ENCODE data around the gene PSMB3.
"Not testable (repeated sequence)": the region's sequence is repeated elsewhere in the genome, so short reads cannot be mapped to it uniquely, and the experiment has no call there.

Gene PSMB3

DNA sequence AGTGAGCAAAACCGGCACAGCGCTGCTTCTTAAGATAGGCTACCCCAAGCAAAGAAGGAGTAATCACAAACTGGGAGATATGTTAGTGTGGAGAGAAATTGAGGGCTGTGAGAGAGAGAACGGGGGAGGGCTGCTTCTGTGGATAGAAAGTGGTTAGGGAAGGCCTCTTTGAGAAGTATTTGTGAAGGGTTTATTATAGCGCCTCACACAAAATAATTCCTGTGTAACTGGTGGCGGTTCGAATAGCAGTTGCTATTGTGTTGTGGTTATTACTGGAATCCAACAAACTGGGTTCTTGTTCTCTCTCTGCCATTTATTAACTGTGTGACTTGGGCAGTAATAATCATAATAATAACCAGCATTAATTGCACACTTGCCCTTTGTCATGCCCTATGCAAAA, 31.6 kb upstream of the PSMB3 start:
- Mint-ChIP-seq H3K9me3 (no peaks in the 10 kb centered on the region), H3K4me1 (peaks cover 30% of the 10 kb centered on the region)

DNA sequence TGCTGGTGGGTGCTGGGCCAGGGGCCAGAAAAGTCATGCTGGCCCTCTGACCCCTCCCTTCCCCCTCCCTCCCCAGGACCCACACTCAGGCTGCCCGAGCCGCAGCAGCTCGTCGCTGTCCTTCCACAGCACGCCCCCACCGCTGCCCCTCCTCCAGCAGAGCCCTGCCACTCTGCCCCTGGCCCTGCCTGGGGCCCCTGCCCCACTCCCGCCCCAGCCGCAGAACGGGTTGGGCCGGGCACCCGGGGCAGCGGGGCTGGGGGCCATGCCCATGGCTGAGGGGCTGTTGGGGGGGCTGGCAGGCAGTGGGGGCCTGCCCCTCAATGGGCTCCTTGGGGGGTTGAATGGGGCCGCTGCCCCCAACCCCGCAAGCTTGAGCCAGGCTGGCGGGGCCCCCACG, 30.7 kb upstream of the PSMB3 start:
- peaks cover 35% of the 10 kb centered on the region for H3K36me3 Mint-ChIP-seq (ENCODE audit: low read depth)
- peaks cover 28% of the 10 kb centered on the region for H3K4me1 Mint-ChIP-seq
- no peaks in the 10 kb centered on the region for H3K9me3 Mint-ChIP-seq
- H3K4me3 Mint-ChIP-seq: no peak overlapping the region
- H3K27ac Mint-ChIP-seq: no peak overlapping the region
- H3K27me3 Mint-ChIP-seq (ENCODE audit: low read depth): no peaks in the 10 kb centered on the region
- TF ChIP-seq, protein P1, sequence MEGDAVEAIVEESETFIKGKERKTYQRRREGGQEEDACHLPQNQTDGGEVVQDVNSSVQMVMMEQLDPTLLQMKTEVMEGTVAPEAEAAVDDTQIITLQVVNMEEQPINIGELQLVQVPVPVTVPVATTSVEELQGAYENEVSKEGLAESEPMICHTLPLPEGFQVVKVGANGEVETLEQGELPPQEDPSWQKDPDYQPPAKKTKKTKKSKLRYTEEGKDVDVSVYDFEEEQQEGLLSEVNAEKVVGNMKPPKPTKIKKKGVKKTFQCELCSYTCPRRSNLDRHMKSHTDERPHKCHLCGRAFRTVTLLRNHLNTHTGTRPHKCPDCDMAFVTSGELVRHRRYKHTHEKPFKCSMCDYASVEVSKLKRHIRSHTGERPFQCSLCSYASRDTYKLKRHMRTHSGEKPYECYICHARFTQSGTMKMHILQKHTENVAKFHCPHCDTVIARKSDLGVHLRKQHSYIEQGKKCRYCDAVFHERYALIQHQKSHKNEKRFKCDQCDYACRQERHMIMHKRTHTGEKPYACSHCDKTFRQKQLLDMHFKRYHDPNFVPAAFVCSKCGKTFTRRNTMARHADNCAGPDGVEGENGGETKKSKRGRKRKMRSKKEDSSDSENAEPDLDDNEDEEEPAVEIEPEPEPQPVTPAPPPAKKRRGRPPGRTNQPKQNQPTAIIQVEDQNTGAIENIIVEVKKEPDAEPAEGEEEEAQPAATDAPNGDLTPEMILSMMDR (IDR thresholded peaks at IDR 0.05; ENCODE audit: unreplicated experiment in 3 of 3): no peak

More for the DNA sequence above, 31.6 kb upstream of the PSMB3 start:
- H3K27ac Mint-ChIP-seq: no peak overlapping the region
- H3K4me3 Mint-ChIP-seq: no peak overlapping the region
- peaks cover 39% of the 10 kb centered on the region for H3K36me3 Mint-ChIP-seq (ENCODE audit: low read depth)
- TF ChIP-seq, protein P1 (IDR thresholded peaks at IDR 0.05; ENCODE audit: unreplicated experiment in 3 of 3): no peak
- no peaks in the 10 kb centered on the region for H3K27me3 Mint-ChIP-seq (ENCODE audit: low read depth)

DNA sequence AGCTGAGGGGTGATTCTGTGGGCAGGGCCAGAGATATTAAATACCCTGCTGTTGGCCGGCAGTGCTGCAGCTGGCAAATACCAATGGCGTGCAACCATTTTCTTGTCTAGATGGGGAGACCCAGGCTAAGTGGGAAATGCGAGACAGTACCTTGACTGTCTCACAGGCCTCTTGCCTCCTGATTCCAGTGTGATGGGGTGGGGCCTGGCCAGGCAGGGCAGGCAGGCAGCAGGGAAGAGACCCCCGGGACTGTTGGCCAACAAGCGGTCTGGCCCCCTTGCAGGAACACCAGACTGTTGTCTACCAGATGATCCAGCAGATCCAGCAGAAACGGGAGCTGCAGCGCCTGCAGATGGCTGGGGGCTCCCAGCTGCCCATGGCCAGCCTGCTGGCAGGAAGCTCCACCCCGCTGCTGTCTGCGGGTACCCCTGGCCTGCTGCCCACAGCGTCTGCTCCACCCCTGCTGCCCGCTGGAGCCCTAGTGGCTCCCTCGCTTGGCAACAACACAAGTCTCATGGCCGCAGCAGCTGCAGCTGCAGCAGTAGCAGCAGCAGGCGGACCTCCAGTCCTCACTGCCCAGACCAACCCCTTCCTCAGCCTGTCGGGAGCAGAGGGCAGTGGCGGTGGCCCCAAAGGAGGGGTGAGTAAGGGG, 28.1 kb upstream of the PSMB3 start:
- Mint-ChIP-seq H3K9me3 (no peaks in the 10 kb centered on the region), H3K27me3 (ENCODE audit: low read depth) (no peaks in the 10 kb centered on the region), H3K27ac (peak overlapping the region in 2 of 3 experiments; percentile 69 to 70), H3K36me3 (ENCODE audit: low read depth) (peaks cover 29% of the 10 kb centered on the region), H3K4me1 (peaks cover 26% of the 10 kb centered on the region), H3K4me3 (peak overlapping the region in 2 of 3 experiments; percentile 28 to 53)
- TF ChIP-seq, protein P1 (IDR thresholded peaks at IDR 0.05; ENCODE audit: unreplicated experiment in 3 of 3): no peak

DNA sequence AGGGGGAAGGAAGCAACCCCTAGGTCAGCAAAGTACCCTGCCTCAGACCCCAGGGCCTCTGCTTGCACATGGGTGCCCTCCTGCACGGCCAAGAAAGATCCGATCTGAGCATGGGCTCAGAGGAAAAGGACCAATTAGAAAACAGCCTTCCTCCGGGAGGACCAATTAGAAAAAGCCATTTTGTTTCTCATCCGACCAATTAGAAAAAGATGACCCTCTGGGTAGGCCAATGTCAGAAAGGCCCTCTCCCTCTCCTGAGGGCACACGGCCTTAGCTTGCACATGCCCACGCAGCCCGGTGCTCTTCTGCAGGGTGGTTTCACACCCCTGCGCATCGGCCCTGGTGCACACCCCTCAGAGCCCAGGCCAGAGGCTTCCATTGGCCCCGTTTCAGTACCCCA, 27.5 kb upstream of the PSMB3 start:
- Mint-ChIP-seq H3K4me1 (peaks cover 28% of the 10 kb centered on the region), H3K36me3 (ENCODE audit: low read depth) (peaks cover 29% of the 10 kb centered on the region), H3K4me3 (no peak overlapping the region), H3K27ac (no peak overlapping the region), H3K27me3 (ENCODE audit: low read depth) (no peaks in the 10 kb centered on the region), H3K9me3 (no peaks in the 10 kb centered on the region)
- TF ChIP-seq, protein P1 (IDR thresholded peaks at IDR 0.05; ENCODE audit: unreplicated experiment in 3 of 3): no peak

DNA sequence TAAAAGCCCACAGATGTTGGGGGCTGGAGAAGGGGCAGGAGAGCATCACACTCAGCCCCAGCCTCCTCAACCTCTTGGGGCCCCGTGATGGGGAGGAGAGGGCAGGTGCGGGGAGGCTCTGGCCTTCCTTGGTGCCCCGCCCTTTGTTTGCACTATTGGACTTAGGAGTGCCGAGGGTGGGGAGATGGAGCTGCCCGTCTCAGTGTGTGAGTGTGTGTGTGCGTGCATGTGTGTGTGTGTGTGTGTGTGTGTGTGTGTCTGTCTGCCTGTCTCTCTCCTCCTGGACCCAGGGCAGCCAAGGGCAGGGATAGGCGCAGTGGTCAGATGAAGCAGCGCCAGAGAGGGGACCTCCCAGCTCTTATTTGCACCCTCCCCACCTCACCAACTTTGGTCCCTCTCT, 26.4 kb upstream of the PSMB3 start:
- Mint-ChIP-seq H3K4me1 (peaks cover 30% of the 10 kb centered on the region), H3K4me3 (peak overlapping the region in 1 of 3 experiments; percentile 17), H3K36me3 (ENCODE audit: low read depth) (peaks cover 23% of the 10 kb centered on the region)
- H3K9me3 Mint-ChIP-seq; H3K27me3 Mint-ChIP-seq (ENCODE audit: low read depth); H3K27ac Mint-ChIP-seq: not testable (repeated sequence)

DNA sequence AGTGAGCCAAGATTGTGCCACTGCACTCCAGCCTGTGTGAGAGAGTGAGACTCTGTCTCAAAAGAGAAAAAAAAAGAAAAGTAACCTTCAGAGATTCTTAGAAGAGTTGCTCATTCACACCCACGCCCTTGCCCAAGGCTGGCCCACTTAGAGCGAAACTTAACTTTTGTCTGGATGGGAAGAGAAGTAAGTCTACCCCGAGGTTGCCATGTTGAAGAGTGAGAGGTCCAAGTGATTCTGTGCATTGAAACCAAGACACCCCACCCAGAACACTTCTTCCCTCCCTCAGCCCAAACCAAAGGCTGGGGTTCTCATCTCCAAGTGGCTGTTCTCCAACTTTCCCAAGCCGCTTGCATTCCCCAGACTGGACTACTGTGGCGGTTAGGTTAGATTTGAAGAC, 24.8 kb upstream of the PSMB3 start:
- Mint-ChIP-seq H3K4me3 (peak overlapping the region; percentile 51 to 78 (median 64)), H3K36me3 (ENCODE audit: low read depth) (peaks cover 21% of the 10 kb centered on the region), H3K4me1 (peaks cover 35% of the 10 kb centered on the region), H3K9me3 (no peaks in the 10 kb centered on the region), H3K27ac (peak overlapping the region in 1 of 3 experiments; percentile 52), H3K27me3 (ENCODE audit: low read depth) (no peaks in the 10 kb centered on the region)
- TF ChIP-seq, protein P1 (IDR thresholded peaks at IDR 0.05; ENCODE audit: unreplicated experiment in 3 of 3): no peak
